Stimulated activated memory B cell treated with anti-CD40 and anti-IgM and Interleukin-4, amounts not matched to agents 10 μg/mL and 1 μg/mL and 100 μg/mL, for 72 hours (primary cell): ENCODE data around the gene CA11.
"Not testable (repeated sequence)": the region's sequence is repeated elsewhere in the genome, so short reads cannot be mapped to it uniquely, and the experiment has no call there.

Source experiments
- ATAC-seq: fragments of 150-1000 bp; cut with Tn5 transposase; 2 replicates; pipeline ENCODE4 v1.10.0; 2021
- H3K27ac Mint-ChIP-seq: one replicate; pipeline ENCODE4 v1.8.0; 2022; ENCODE audit warnings: mild to moderate bottlenecking, mixed read lengths
- H3K27me3 Mint-ChIP-seq: one replicate; pipeline ENCODE4 v1.8.0; 2022; ENCODE audit warnings: mixed read lengths
- H3K36me3 Mint-ChIP-seq: one replicate; pipeline ENCODE4 v1.8.0; 2022; ENCODE audit warnings: mixed read lengths
- H3K4me1 Mint-ChIP-seq: one replicate; pipeline ENCODE4 v1.8.0; 2022; ENCODE audit warnings: mixed read lengths
- H3K4me3 Mint-ChIP-seq: one replicate; pipeline ENCODE4 v1.8.0; 2022; ENCODE audit warnings: mild to moderate bottlenecking, moderate library complexity, mixed read lengths
- H3K9me3 Mint-ChIP-seq: one replicate; pipeline ENCODE4 v1.8.0; 2022; ENCODE audit warnings: mixed read lengths

CA11 gene

GRCh38 chr19:48638831-48639381, 7.1 kb downstream of the CA11 start:
- peaks cover 44% of the 10 kb centered on the region for H3K4me1 Mint-ChIP-seq
- no peak for ATAC-seq
- H3K27me3 Mint-ChIP-seq: no peaks in the 10 kb centered on the region
- peaks cover 7% of the 10 kb centered on the region for H3K36me3 Mint-ChIP-seq
- peak overlapping the region; percentile 89 for H3K4me3 Mint-ChIP-seq
- H3K27ac Mint-ChIP-seq: peak overlapping the region; percentile 96
- peaks cover 4% of the 10 kb centered on the region for H3K9me3 Mint-ChIP-seq

DNA sequence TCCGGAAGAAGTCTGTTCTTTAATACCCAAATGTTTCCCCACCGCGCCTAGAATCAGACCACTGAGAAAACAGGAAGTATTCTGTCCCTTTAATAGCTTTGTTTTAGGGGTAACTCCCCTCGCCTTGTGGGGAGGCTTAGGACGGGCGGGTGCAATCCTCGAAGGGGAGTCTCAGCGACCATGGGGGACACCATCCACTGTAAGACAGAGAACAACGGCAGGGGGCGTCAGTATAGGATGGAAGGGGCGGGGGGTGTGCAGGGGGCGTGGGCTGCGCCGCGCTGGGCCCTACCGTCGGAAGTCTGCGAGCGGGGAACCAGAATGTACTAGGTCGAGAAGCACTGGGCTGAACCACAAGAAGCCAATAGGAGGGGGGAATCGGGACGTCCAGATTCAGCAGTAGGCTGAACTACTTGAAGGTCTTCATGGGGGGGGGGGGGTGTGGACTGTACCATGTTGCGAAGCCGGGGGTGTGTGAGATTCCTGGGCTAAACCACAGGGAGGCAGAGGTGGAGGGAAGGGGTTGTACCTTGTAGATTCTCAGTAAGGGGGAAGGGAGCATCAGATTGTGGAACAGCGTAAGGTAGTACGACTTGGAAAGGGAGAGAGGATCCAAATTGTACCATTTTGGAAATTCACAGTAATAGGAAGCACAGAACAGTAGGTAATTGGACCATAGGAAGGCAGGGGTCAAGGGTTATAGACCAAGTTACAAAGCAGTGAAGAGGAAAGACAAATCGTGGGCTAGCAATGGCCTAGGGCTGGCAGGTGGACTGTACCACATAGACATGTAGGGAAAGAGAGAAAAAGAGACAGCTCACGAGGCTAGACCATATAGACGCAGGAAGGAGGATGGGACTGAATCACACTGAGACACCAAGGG, 7.8 kb downstream of the CA11 start:
- Mint-ChIP-seq H3K4me3 (peak overlapping the region; percentile 89), H3K4me1 (peaks cover 51% of the 10 kb centered on the region), H3K27ac (peak overlapping the region; percentile 96), H3K9me3 (peaks cover 4% of the 10 kb centered on the region), H3K36me3 (peaks cover 7% of the 10 kb centered on the region), H3K27me3 (no peaks in the 10 kb centered on the region)
- peak; percentile 49 for ATAC-seq

GRCh38 chr19:48637449-48637947, 8.5 kb downstream of the CA11 start:
- no peaks in the 10 kb centered on the region for H3K27me3 Mint-ChIP-seq
- ATAC-seq: peak; percentile 87
- H3K36me3 Mint-ChIP-seq: peaks cover 7% of the 10 kb centered on the region
- H3K9me3 Mint-ChIP-seq: peaks cover 4% of the 10 kb centered on the region
- H3K4me1 Mint-ChIP-seq: peaks cover 53% of the 10 kb centered on the region
- peak overlapping the region; percentile 96 for H3K27ac Mint-ChIP-seq
- peak overlapping the region; percentile 89 for H3K4me3 Mint-ChIP-seq

DNA sequence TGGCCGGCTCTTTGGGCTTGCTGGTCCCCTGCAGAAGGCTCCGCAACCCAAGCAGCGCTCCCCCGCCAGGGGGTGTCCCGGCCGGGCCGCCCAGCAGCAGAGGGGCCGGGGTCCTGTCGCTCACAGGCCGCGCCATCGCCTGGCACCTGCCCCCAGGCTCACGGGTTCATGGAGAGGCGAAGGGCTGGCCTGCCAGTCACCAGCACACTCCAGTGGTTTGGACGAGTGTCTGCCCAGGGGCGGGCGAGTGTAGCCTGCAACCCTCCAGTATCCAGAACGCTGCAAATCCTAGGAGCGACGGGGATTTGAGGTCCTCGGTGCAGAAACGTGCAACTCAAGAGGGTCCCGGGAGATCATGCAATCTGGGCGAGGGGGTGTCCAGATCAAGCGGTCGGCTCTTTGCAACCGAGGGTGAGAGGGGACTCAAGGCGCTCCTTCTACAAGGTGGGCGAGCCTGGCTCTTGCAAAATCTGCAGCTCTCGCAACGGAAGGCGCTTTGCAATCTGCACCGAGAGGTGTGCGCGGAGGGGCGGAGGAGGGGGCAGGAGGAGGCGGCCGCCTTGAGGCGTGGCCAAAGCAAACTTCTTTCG, 9.0 kb downstream of the CA11 start, which contains the start of gene DBP:
TSS of gene DBP (minus strand) at position 521 of the 590 bp plus-strand sequence. CDS start at position 136, 385 bp downstream.
- ATAC-seq: no peak
- H3K9me3 Mint-ChIP-seq: peaks cover 4% of the 10 kb centered on the region
- peaks cover 58% of the 10 kb centered on the region for H3K4me1 Mint-ChIP-seq
- H3K27me3 Mint-ChIP-seq: no peaks in the 10 kb centered on the region
- peaks cover 7% of the 10 kb centered on the region for H3K36me3 Mint-ChIP-seq
- peak within 1 kb of the TSS; percentile 96 for H3K27ac Mint-ChIP-seq
- peak within 1 kb of the TSS; percentile 89 for H3K4me3 Mint-ChIP-seq

DNA sequence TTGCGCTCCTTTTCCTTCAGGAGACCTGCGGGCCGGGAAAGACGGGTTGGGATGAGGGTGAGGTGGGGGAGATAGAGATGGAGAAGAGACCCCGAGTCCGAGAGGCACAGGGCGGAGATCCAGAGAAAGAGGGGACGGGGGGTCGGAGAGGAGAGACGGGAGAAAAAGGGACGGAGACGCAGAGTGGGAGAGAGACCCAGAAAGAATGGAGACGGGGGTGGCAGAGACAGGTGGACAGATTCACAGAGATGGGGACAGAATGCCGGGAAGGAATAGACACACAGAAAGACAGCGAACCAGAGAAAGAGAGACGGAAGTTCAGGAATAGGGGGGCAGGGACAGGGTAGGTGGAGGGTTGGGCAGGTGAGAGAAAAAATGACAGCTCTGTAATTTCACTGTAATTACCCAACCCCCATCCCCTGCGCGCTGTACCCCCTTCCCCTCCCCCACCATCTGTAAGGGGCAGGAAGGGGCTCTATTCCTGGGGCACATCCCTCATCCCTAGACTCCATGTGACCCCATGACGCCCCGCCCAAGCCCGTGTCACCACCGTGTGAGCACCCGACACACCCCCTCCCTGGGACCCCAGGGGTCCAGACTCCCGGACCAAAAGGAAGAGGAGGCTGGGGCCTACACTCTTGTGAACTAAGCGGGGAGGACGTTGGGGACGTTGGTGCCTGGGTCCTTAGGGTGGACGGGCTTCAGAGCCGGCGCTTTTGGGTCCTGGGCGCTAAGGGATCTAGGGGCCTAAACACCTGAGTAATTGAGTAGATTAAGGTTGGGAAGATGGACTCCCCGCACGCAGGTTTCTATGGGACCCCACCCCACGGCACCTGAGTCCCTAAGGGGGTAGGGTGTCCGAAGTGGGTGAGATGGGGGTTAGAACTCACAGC, 9.8 kb downstream of the CA11 start:
- no peak for ATAC-seq
- Mint-ChIP-seq H3K9me3 (peaks cover 4% of the 10 kb centered on the region), H3K4me3 (peak overlapping the region; percentile 89), H3K27me3 (no peaks in the 10 kb centered on the region), H3K27ac (peak overlapping the region; percentile 96), H3K4me1 (peaks cover 58% of the 10 kb centered on the region), H3K36me3 (peaks cover 7% of the 10 kb centered on the region)

DNA sequence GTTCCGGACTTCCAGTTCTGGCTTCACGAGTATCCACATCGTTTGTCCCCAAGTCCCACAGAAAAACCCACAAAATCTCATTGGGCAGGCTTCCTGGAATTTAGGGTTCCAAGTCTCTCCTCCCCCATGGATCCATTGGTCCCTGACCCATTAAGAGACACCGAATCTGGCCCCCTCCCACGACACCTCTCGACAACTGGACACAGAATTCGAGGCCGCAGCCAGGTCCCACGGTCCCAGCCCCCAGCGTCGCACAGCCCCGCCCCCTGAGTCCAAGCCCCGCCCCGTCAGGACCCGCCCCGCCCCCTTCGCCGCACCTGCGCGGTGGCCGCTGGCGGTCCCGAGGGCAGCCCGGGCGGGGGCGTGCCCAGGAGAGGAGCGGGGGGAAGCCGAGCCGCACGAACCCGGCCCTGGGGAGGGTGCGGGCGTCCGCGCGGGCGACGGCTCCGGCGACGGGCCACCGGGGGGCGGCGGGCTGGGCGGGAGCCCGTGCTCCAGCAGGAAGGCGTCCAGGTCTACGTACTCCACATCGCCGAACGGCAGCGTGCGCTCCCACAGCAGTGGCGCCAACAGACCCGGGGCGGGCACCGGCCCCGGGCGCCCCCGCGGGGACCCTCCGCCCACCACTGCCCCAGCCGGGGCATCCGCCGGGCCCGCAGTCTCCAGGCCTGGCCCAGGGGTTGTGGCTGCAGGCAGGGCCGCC, 10.6 kb downstream of the CA11 start:
- H3K27ac Mint-ChIP-seq: peak overlapping the region; percentile 96
- H3K9me3 Mint-ChIP-seq: peaks cover 4% of the 10 kb centered on the region
- peak; percentile 50 for ATAC-seq
- H3K4me1 Mint-ChIP-seq: peaks cover 58% of the 10 kb centered on the region
- H3K36me3 Mint-ChIP-seq: peaks cover 11% of the 10 kb centered on the region
- no peaks in the 10 kb centered on the region for H3K27me3 Mint-ChIP-seq
- H3K4me3 Mint-ChIP-seq: peak overlapping the region; percentile 89

GRCh38 chr19:48634424-48635262, 11.3 kb downstream of the CA11 start:
- Mint-ChIP-seq H3K27me3 (no peaks in the 10 kb centered on the region), H3K4me1 (peaks cover 53% of the 10 kb centered on the region), H3K36me3 (peaks cover 16% of the 10 kb centered on the region), H3K27ac (peak overlapping the region; percentile 96), H3K4me3 (peak overlapping the region; percentile 73), H3K9me3 (peaks cover 4% of the 10 kb centered on the region)
- ATAC-seq: peak; percentile 52

GRCh38 chr19:48634036-48634342, 12.0 kb downstream of the CA11 start:
- H3K36me3 Mint-ChIP-seq: peaks cover 16% of the 10 kb centered on the region
- no peaks in the 10 kb centered on the region for H3K27me3 Mint-ChIP-seq
- ATAC-seq: no peak
- peak overlapping the region; percentile 73 for H3K4me3 Mint-ChIP-seq
- H3K9me3 Mint-ChIP-seq: peaks cover 4% of the 10 kb centered on the region
- H3K27ac Mint-ChIP-seq: peak overlapping the region; percentile 96
- peaks cover 47% of the 10 kb centered on the region for H3K4me1 Mint-ChIP-seq

DNA sequence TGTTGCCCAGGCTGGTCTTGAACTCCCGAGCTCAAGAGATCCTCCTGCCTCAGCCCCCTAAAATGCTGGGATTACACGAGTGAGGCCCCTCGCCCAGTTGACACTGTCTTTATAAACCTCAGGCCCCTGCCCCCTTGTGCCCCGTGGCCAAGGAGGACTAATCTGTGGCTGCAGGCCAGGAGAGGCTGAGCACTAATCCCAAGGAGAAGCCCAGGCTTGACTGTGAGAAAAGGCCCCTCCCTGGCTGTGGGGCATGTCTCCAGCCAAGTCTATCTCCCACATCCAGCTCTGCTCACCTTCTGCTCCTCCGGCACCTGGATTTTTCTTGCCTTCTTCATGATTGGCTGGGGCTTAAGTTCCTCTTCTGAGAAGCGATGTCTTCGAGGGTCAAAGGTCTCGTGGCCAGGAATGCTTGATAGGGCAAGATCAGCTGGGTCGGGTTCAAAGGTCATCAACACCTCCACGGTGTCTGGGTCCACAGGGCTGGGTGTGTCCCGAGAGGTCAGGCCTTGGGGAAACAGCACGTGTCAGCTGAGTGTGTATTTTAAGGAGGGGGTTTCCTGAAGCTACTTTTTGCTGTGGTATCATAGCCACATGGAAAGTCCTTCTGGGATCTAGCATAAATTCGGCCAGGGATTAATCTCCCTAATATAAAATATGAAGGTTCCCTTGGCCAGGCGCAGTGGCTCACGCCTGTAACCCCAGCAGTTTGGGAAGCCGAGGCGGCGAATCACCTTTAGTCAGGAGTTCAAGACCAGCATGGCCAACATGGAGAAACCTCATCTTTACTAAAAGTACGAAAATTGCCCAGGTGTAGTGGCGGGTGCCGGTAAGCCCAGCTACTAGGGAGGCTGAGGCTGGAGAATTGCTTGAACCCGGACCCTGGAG, 12.6 kb downstream of the CA11 start:
- Mint-ChIP-seq H3K27ac (peak overlapping the region; percentile 96), H3K9me3 (peaks cover 1% of the 10 kb centered on the region), H3K4me3 (peak overlapping the region; percentile 73), H3K36me3 (peaks cover 11% of the 10 kb centered on the region), H3K27me3 (no peaks in the 10 kb centered on the region), H3K4me1 (peaks cover 41% of the 10 kb centered on the region)
- no peak for ATAC-seq

DNA sequence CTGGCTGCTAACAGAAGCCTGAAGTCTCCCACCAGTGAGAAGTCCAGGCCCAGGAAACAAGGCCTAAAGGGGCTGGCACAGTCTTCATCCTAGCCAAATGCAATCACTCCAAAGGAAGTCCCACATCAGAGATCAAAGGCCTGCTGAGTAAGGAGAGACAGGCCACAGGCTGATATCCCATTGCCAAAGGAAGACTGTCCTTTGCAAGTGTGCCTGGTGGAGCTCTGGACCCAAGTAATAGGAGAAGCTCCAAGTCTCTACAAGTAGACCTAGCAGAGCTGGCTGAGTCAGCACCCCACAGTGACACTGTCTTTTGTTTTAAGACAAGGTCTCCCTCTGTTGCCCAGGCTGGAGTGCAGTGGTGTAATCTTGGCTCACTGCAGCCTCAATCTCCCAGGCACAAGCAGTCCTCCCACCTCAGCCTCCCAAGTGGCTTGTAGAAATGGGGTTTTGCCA, 13.3 kb downstream of the CA11 start:
- peak overlapping the region; percentile 96 for H3K27ac Mint-ChIP-seq
- H3K36me3 Mint-ChIP-seq: peaks cover 9% of the 10 kb centered on the region
- no peaks in the 10 kb centered on the region for H3K27me3 Mint-ChIP-seq
- ATAC-seq: no peak
- no peak overlapping the region for H3K4me3 Mint-ChIP-seq
- H3K4me1 Mint-ChIP-seq: peaks cover 35% of the 10 kb centered on the region
- H3K9me3 Mint-ChIP-seq: no peaks in the 10 kb centered on the region

DNA sequence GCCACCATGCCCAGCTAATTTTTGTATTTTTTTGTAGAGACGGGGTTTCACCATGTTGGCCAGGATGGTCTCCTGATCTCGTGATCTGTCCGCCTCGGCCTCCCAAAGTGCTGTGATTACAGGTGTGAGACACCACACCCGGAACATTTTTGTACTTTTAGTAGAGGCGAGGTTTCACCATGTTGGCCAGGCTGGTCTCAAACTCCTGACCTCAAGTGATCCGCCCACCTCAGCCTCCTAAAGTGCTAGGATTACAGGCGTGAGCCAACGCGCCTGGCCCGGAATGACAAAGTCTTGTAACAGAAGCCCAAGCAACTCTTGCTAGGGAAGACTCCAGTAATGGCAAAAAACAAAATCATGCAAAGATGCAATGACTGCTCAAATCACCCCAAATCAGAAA, 13.7 kb downstream of the CA11 start:
- H3K9me3 Mint-ChIP-seq, H3K27me3 Mint-ChIP-seq, ATAC-seq, H3K4me3 Mint-ChIP-seq, H3K36me3 Mint-ChIP-seq: not testable (repeated sequence)
- Mint-ChIP-seq H3K4me1 (peaks cover 39% of the 10 kb centered on the region), H3K27ac (peak overlapping the region; percentile 96)

GRCh38 chr19:48631225-48631624, 14.8 kb downstream of the CA11 start:
- peak overlapping the region; percentile 32 for H3K27ac Mint-ChIP-seq
- peaks cover 43% of the 10 kb centered on the region for H3K4me1 Mint-ChIP-seq
- no peaks in the 10 kb centered on the region for H3K9me3 Mint-ChIP-seq
- no peak for ATAC-seq
- H3K27me3 Mint-ChIP-seq: no peaks in the 10 kb centered on the region
- no peak overlapping the region for H3K4me3 Mint-ChIP-seq
- H3K36me3 Mint-ChIP-seq: peaks cover 9% of the 10 kb centered on the region
